GM23248 (cell line): ENCODE measurements around the gene DMBX1. TPM values are rescaled to one million over a fixed set of nuclear protein-coding genes. Genes with fewer than 3 reads are reported as not detected.

Experiments
- DNase-seq: peaks from one replicate; pipeline ENCODE4 v3.0.0-alpha.2; 2015
- H2AFZ ChIP-seq: fragments of 200-600 bp; sonication (generic); 2 replicates; pipeline ENCODE4 v1.6.1; 2016; ENCODE audit warnings: antibody characterized with exemption
- H3F3A ChIP-seq: fragments of 200-600 bp; sonication (generic); 2 replicates; pipeline ENCODE4 v1.6.1; 2016; ENCODE audit warnings: mild to moderate bottlenecking, antibody characterized with exemption, mixed run types; ENCODE audit not compliant: insufficient read depth
- H3K27ac ChIP-seq: fragments of 200-600 bp; sonication (generic); 2 replicates; pipeline ENCODE4 v1.5.1; 2016; ENCODE audit warnings: mild to moderate bottlenecking
- H3K27me3 ChIP-seq: fragments of 200-600 bp; sonication (generic); replicated peaks from 2 replicates; pipeline ENCODE4 v1.6.1; 2016; ENCODE audit warnings: mild to moderate bottlenecking; ENCODE audit not compliant: insufficient read depth
- H3K36me3 ChIP-seq: fragments of 200-600 bp; sonication (generic); 2 replicates; pipeline ENCODE4 v1.6.1; 2016; ENCODE audit warnings: low read depth, mild to moderate bottlenecking
- H3K4me1 ChIP-seq: fragments of 200-600 bp; sonication (generic); 2 replicates; pipeline ENCODE4 v1.6.1; 2016; ENCODE audit warnings: mild to moderate bottlenecking; ENCODE audit not compliant: insufficient read depth
- H3K4me2 ChIP-seq: fragments of 200-600 bp; sonication (generic); one replicate; pipeline ENCODE4 v1.6.1; 2016; ENCODE audit warnings: mild to moderate bottlenecking; ENCODE audit not compliant: unreplicated experiment
- H3K4me3 ChIP-seq: fragments of 200-600 bp; sonication (generic); 2 replicates; pipeline ENCODE4 v1.5.1; 2016; ENCODE audit warnings: mild to moderate bottlenecking
- H3K79me2 ChIP-seq: fragments of 200-600 bp; sonication (generic); 2 replicates; pipeline ENCODE4 v1.6.1; 2016; ENCODE audit warnings: mild to moderate bottlenecking; ENCODE audit not compliant: insufficient read depth
- H3K9ac ChIP-seq: fragments of 200-600 bp; sonication (generic); 2 replicates; pipeline ENCODE4 v1.6.1; 2016; ENCODE audit warnings: mild to moderate bottlenecking
- H3K9me2 ChIP-seq: fragments of 200-600 bp; sonication (generic); 2 replicates; pipeline ENCODE4 v1.6.1; 2016; ENCODE audit warnings: mixed run types, mild to moderate bottlenecking, moderate library complexity; ENCODE audit not compliant: insufficient read depth
- H3K9me3 ChIP-seq: fragments of 200-600 bp; sonication (generic); one replicate; pipeline ENCODE4 v1.6.1; 2017; ENCODE audit warnings: low read depth
- H4K20me1 ChIP-seq: fragments of 200-600 bp; sonication (generic); 2 replicates; pipeline ENCODE4 v1.6.0; 2016; ENCODE audit not compliant: insufficient read depth
- EZH2 ChIP-seq: fragments of 200-600 bp; sonication (generic); IDR thresholded peaks from 2 replicates; pipeline ENCODE4 v1.6.1; 2018; ENCODE audit warnings: antibody characterized with exemption, mild to moderate bottlenecking; ENCODE audit not compliant: insufficient read depth, poor library complexity, severe bottlenecking
- EZH2phosphoT487 ChIP-seq: fragments of 200-600 bp; sonication (generic); IDR thresholded peaks from 2 replicates; pipeline ENCODE4 v1.6.1; 2018; ENCODE audit warnings: antibody characterized with exemption, moderate library complexity, mild to moderate bottlenecking, low read depth; ENCODE audit not compliant: insufficient read depth
- WGBS, 2 experiments: methylation state at CpG; one replicate each; pipeline ENCODE4 v1.1.6; 2015 to 2017; ENCODE audit warnings: low lambda C conversion rate in 2 of 2, low coverage in 1 of 2; ENCODE audit errors: missing lambda C conversion rate in 2 of 2; 5-methylcytosine and 5-hydroxymethylcytosine counted together
- in situ Hi-C: fragments of 300-500 bp; cut with MboI; formaldehyde crosslinking; loops from 2 replicates; pipeline ENCODE4 v1.15.0; 2020
- polyA plus RNA-seq: library from polyadenylated mRNA; unstranded; fragments of >200 nt; fragmentation: Nextera tagmentation; extraction: Ambion mirVana; gene quantifications from 2 replicates; pipeline ENCODE4 v1.2.1, GENCODE V29; 2016
- total RNA-seq: library from RNA; depleted of rRNA; stranded (reverse); fragments of >200 nt; shearing (Covaris generic); gene quantifications from 2 replicates; pipeline ENCODE4 v1.2.3, GENCODE V29; 2014

Gene DMBX1
- total and polyA plus RNA-seq, 2 experiments from 2014 or later, result not detected

DNA sequence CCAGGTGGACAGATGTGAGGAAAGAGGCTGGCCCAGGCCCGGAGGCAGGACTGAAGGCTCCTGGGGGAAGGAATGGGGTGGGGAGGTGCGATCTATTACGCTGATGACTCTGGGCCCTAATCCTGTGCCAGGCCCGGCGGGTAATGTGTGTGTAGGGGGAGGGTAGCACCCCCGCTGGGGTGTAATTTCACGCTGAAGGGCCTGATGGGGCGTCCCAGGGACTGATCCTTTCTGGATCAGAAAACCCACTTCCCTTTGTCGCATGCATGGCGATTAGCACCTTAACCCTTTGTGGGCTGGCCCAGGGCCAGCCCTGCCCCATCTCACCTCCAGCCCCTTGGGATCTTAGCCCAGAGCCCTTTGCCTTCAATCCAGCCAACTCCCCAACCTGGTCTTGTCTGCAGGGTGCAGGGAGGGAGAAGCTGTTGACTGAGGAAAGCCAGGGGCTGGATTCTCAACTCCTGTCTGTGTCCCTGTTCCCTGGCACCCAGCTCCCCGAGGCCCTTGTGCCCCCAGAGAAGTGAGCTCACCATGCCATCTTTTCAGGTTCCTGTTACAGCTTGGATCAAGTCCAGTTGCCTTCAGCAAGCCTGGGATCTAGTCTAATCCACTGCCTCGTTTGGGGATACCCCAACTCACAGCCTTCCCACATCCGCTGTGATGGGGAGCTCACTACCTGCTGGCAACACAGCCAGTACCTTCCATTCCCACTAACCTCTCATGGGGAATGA lies 35.8 kb downstream of the DMBX1 start:
- peaks cover 24% of the 10 kb centered on the region; the same call in 1 of the 2 replicates for H3F3A ChIP-seq
- no peaks in the 10 kb centered on the region for H3K36me3 ChIP-seq
- no peak for DNase-seq
- no peak overlapping the region for H3K27ac ChIP-seq
- peaks cover 27% of the 10 kb centered on the region for H3K4me1 ChIP-seq
- in situ Hi-C loops, result loop anchor here (10.0 kb wide), 1 partner anchor 51 kb away; no protein-coding TSS in a partner anchor
- H2AFZ ChIP-seq, result no peak overlapping the region
- H3K27me3 ChIP-seq, result peaks cover 11% of the 10 kb centered on the region; the same call in 1 of the 2 replicates
- no peak for TF ChIP-seq EZH2phosphoT487
- no peak for TF ChIP-seq EZH2
- 77 to 78% methylated on average over 13 of the region's 13 CpGs for WGBS, 2 experiments
- H3K4me2 ChIP-seq, result no peak overlapping the region
- no peaks in the 10 kb centered on the region for H3K9me2 ChIP-seq
- no peaks in the 10 kb centered on the region for H3K9me3 ChIP-seq
- no peak overlapping the region for H3K9ac ChIP-seq
- H3K79me2 ChIP-seq, result no peaks in the 10 kb centered on the region
- no peak overlapping the region for H3K4me3 ChIP-seq
- no peaks in the 10 kb centered on the region for H4K20me1 ChIP-seq

DNA sequence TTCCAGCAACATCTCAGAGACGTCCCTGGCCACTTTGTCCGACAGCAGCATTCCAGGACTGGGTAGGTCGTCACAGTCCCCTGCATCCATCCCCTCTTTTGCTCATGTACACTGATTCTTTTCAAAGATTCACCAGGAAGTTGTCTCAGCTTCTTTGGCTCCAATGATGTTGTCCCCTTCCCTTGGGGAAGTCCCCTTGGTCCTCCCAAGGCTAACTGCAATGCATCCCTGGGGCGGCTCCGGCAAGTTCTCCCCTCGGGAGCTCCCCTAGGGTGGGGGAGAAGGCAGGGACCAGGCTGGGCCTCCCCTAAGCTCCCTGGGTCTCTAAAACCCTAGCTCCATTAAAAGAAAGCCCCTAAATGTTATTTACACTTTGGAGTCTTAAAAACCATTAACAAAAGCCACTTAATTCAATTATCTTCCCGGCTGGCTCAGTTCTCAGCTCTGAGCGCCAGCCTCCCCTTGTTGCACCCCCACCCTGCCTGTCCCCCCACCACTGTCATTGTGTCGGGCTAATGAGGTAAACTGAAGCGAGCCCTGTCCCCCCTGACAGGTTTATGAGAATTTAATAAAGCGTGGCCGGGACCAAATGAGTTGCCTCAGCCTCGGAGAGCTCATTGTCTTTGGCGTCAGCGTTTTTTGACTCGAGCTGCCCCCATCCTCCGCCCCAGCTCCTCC lies 36.5 kb downstream of the DMBX1 start:
- H3K36me3 ChIP-seq, result no peaks in the 10 kb centered on the region
- no peak for TF ChIP-seq EZH2phosphoT487
- WGBS, 2 experiments, result 62 to 66% methylated on average over 16 to 17 of the region's 17 CpGs
- in situ Hi-C loops, result loop anchor here (10.0 kb wide), 1 partner anchor 51 kb away; no protein-coding TSS in a partner anchor
- H3K27ac ChIP-seq, result no peak overlapping the region
- H3K79me2 ChIP-seq, result no peaks in the 10 kb centered on the region
- H4K20me1 ChIP-seq, result no peaks in the 10 kb centered on the region
- H3K4me1 ChIP-seq, result peaks cover 19% of the 10 kb centered on the region
- H3K27me3 ChIP-seq, result peaks cover 11% of the 10 kb centered on the region; the same call in 1 of the 2 replicates
- peaks cover 17% of the 10 kb centered on the region; the same call in 1 of the 2 replicates for H3F3A ChIP-seq
- DNase-seq, result no peak
- H3K9ac ChIP-seq, result no peak overlapping the region
- no peak overlapping the region for H2AFZ ChIP-seq
- no peak overlapping the region for H3K4me2 ChIP-seq
- H3K9me3 ChIP-seq, result no peaks in the 10 kb centered on the region
- H3K4me3 ChIP-seq, result no peak overlapping the region
- no peaks in the 10 kb centered on the region for H3K9me2 ChIP-seq

DNA sequence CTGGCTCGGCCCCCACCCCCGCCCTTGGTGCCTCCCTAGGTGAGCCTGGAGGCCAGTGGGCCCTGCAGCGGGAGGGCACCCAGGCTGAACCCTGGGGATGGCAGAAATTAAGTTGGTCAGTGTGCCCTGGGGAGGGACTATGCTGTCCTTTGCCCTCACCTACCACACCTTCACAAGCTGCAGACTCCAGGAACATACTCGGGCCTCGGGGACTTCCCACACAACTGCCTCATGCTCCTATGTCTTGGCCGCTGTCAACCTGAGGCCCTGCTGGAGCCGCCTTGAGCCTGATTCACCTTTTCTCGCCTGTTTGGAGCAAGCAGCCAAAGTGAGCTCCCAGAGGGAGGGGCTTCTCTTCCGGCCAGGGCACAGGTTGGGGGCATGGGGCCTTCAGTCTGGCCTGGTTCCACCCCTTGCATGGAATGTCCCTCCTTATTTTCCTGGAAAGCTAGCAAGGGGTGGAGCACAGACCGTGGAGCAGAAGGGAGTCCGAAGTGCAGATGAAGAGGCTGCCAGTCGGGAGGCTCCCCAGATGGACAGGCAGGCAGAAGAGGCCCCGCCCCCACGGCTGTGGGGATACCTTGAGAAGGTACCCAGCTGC lies 37.2 kb downstream of the DMBX1 start:
- in situ Hi-C loops, result loop anchor here (10.0 kb wide), 1 partner anchor 52 kb away; no protein-coding TSS in a partner anchor

DNA sequence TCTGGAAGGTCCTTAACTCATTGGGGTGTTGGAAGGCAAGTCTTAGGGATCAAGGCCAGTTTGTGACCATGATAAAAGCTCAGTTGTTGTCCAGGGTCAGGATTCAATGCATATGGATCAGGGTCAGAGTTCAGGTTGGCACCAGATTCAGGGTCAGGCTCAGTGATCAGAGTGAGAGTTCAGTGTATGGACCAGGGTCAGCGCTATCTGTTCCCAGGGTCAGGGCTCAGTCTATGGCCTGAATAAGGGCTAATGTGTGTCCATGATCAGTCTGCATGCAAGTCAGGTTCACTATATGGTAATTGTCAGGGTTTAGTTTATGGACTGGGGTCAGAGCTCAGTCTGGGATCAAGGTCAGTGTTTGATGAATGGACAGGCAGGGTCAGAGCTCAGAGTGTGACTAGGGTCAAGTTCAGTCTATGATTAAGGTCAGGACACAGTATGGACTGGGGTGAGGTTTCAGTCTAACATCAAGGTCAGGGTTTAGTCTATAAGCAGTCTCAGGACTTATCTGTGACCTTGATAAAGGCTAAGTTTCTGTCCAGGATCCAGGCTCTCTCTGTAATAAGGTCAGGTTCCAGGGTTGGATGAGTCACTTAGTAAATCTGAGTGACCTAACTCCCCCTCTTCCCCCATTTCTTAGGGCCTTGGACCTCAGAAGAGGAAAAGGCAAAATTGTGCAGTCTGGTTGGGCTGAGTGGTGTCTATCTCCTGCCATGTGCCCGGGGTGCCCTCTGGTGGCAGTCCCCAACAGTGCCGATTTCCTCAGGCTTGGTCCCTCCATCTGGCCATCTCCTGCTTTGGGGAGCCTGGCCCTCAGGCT lies 38.0 kb downstream of the DMBX1 start:
- no peak overlapping the region for H2AFZ ChIP-seq
- H3F3A ChIP-seq, result 0 out of 2 replicates have a peak, but pooled peaks cover 4% of the 10 kb centered on the region
- H4K20me1 ChIP-seq, result no peaks in the 10 kb centered on the region
- no peaks in the 10 kb centered on the region for H3K36me3 ChIP-seq
- TF ChIP-seq EZH2phosphoT487 (no peak), EZH2 (no peak)
- no peak overlapping the region for H3K27ac ChIP-seq
- H3K4me3 ChIP-seq, result no peak overlapping the region
- peaks cover 4% of the 10 kb centered on the region for H3K4me1 ChIP-seq
- peaks cover 11% of the 10 kb centered on the region; the same call in 1 of the 2 replicates for H3K27me3 ChIP-seq
- peak; percentile 85 for DNase-seq
- H3K79me2 ChIP-seq, result no peaks in the 10 kb centered on the region
- no peaks in the 10 kb centered on the region for H3K9me2 ChIP-seq
- WGBS, 2 experiments, result 13 to 15% methylated on average over 3 of the region's 3 CpGs
- in situ Hi-C loops, result loop anchor here (10.0 kb wide), 1 partner anchor 53 kb away; no protein-coding TSS in a partner anchor
- H3K9ac ChIP-seq, result no peak overlapping the region
- H3K9me3 ChIP-seq, result no peaks in the 10 kb centered on the region
- no peak overlapping the region for H3K4me2 ChIP-seq

More for the DNA sequence above, 37.2 kb downstream of the DMBX1 start:
- Histone ChIP-seq H3K4me3 (no peak overlapping the region), H3K9me2 (no peaks in the 10 kb centered on the region), H3K27me3 (peaks cover 11% of the 10 kb centered on the region; the same call in 1 of the 2 replicates), H3K9ac (no peak overlapping the region), H3K4me2 (no peak overlapping the region), H3K36me3 (no peaks in the 10 kb centered on the region), H3F3A (peaks cover 11% of the 10 kb centered on the region; the same call in 1 of the 2 replicates), H2AFZ (no peak overlapping the region), H4K20me1 (no peaks in the 10 kb centered on the region), H3K9me3 (no peaks in the 10 kb centered on the region), H3K79me2 (no peaks in the 10 kb centered on the region), H3K4me1 (peaks cover 13% of the 10 kb centered on the region), H3K27ac (no peak overlapping the region)
- TF ChIP-seq EZH2phosphoT487 (no peak), EZH2 (no peak)
- 46 to 53% methylated on average over 12 to 14 of the region's 14 CpGs for WGBS, 2 experiments
- DNase-seq, result no peak
